Activated CD8-positive, alpha-beta memory T cell treated with anti-CD3 and anti-CD28 coated beads for 48 hours (primary cell): ENCODE data around the gene NTN1.
"Not testable (repeated sequence)": the region's sequence is repeated elsewhere in the genome, so short reads cannot be mapped to it uniquely, and the experiment has no call there.

Experiments
- DNase-seq, 3 experiments: peaks; one replicate each; pipeline ENCODE4 v3.0.0-alpha.2; 2020; ENCODE audit warnings: low read depth in 2 of 3, low spot score in 2 of 3

The NTN1 gene

DNA sequence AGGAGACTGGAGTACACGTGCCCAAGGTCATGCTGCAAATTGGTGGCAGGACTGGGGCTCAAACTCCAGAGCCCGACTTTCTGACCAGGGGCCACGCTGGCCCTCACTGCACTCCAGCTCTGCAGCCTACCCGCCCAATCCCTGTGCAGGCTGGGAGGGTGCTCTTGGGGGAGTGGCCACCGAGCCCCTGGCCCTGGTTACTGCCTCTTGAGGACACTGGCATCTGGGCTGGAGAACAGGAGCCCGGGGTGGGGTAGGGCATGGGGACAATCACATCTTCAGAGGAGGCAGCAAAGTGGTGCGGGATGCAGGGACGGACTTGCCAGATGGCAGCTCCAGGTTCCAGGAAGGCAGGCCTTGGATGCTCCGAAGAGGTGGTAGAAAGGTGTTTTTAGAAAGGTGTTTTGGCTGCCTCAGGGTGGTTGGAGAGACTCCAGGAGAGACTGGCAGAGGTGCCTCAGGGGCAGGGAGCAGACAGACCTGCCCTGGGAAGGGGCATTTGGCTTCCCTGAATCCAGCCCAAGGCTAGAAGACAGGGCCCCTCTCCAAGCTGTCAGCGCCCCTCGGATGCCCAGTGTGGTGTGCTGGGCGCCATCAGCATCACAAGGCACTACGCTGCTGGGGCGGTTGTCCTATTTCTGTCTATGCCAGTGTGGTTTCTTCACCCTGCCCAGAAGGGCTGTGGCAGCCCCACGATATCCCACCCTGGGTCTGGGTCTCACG, 220.6 kb downstream of the NTN1 start:
- DNase-seq = no peak

- no peak for DNase-seq
Observed at GRCh38 chr17:9242497-9242881, 221.2 kb downstream of the NTN1 start.

GRCh38 chr17:9242983-9243382, 221.7 kb downstream of the NTN1 start:
- DNase-seq = no peak

DNA sequence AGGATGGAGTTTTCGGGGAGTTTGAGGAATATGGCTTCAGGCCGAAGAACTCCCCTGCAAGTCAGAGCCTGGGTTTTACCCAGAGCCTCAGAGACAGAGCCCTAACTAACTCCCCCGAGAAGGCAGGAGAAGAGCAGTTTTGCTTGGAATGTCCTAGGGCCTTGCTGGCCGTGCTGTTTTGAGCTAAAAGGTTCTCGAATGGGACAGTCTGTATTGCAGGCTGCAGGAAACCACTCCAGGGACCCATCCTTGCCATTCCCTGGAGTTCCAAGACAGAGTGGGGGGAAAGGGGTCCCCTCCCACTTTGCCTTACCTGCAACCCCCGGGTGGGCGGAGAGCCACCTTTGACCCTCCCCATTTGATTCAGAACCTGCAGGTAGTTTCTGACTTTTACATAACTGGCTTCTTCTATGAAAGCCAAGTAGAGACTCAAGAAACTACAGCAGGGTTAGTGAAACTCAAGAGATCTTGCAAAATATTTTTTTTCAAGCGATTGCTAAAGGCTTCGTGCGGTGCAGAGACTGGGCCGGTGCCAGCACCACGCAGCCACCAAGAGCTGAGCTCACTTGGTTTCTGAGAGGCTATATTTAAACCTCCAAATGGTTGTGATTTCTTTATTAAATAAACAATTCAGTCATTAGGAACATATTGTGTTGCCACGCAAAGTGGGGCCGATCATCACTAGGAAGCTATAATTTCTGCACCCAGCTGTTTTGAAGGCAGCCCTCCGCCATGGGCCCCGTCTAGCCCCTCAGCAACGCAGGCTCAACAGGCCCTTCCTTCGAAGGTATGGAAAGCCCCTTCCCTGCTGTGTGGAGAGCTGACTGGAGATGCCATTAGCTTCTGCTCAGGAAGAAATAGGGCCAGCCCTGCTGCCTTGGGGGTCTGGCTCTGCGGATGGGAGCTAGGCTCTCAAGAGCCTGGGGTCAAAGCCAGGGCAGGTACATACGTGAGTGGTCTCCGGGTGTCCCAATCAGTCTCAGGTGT, 223.0 kb downstream of the NTN1 start:
- DNase-seq = no peak

- no peak for DNase-seq
Observed at GRCh38 chr17:9247401-9247938, 226.2 kb downstream of the NTN1 start.

DNA sequence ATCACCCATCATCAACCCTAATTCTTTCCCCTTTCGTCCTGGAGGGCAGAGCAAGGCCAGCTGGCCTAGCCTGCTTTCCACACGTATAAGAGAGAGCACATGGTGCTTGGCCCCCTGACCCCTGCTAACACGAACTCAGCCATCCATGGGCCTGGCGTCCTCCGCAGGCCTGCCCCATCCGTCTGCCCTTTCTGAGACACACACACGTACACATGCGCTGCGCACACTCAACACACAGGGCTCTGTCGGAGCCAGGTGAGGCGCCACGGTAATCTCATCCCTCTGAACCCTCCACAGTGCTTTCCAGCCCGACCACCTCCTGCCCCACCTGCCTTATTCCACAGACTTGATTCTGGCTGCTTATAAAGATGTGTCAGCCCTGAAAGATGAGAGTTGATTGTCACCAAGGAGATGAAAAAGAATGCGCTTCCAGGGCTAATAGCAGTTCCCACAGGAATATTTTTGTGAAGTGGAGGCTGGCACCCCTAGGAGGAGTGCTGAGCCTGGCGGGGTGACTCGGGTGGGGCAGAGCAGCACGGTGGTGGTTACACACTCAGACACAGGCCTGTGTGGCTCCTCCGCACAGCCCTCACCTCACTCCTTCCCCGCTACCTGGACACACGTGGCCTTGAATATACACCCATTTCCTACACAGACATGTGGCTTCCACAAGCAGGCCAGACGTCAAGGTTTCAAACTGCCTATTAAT, 228.1 kb downstream of the NTN1 start:
- DNase-seq = no peak

DNA sequence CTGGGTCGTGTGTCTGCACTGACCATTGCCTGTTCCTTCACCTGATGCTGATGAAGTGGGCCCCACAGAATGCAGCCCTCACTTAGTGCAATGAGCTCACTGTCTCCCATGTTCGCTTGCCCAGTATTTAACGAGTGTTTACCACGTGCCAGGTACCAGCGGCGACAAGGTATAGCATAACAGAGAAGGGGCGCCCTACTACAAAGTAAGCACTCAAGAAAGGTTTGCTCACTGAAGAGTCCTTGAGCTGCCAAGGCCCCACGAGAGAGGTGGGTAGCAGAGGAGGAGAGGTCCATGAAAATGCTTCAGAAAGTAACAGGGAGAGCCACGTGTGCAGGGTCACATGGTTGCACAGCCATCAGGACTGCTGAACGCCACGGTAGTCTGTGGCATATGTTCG, 230.0 kb downstream of the NTN1 start:
- no peak for DNase-seq

- DNase-seq = no peak
Observed at GRCh38 chr17:9253308-9253707, 232.0 kb downstream of the NTN1 start.

DNA sequence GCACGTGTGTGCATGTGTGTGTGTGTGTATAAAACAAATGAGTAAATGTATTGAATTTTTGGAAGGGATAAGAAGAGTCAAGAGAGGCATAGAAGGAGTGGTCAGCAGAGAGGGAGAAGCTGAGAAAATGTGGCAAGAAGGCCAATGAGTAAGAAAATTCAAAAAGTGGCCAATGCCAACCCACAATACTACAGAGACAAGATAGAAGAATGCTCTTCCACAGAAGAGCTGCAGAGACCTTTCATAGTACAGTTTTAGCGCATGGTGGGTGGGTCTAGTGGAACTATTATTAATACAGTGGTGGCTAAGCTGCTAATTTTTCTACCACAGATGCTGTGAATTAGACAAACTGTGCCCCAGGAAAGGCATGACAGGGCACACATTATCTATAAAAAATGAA, 233.5 kb downstream of the NTN1 start:
- DNase-seq = no peak

GRCh38 chr17:9255833-9256232, 234.5 kb downstream of the NTN1 start:
- DNase-seq = no peak

DNA sequence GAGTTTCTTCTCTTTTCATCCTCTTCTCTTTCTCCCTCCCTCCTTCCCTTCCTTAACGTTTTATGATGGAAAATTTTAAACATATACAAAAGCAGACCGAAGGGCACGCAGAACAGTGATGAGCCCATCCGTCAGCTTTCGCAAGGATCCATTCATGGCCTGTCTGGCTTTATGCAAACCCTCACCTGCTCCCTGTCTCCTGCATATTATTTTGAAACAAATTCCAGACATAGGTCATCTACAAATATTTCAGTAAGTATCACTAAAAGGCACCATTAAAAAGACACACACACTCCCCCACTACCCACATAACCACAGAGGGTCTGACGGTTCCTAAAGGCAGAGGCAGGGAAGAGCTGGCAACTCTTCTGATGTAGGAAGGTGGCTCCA, 235.0 kb downstream of the NTN1 start:
- DNase-seq = no peak

GRCh38 chr17:9256751-9257629, 235.7 kb downstream of the NTN1 start:
- no peak for DNase-seq

- not testable (repeated sequence) for DNase-seq
Observed at GRCh38 chr17:9257630-9257965, 236.3 kb downstream of the NTN1 start.

GRCh38 chr17:9258115-9259015, 237.1 kb downstream of the NTN1 start:
- no peak for DNase-seq

DNA sequence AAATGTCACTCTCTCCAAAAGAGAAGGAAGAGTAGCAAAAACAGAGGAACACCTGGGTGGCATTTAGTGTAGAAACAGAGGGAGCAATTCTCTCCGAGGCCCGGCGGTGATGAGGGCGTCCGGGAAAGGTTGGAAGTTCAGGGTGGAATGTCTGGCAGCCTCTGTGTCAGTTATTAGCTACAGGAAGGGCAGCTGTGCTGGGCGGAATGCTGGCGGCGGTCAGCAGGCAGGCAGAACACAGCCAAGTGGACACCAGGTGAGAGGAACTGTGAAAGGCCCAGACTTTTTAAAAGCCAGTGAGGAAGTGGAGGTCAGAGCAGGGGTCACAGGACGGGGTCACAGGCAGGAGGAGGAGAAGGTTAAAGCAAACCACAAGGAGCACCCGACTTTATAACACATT, 238.1 kb downstream of the NTN1 start:
- DNase-seq = no peak

GRCh38 chr17:9261081-9262012, 240.0 kb downstream of the NTN1 start:
- no peak for DNase-seq

- DNase-seq = no peak
Observed at GRCh38 chr17:9266031-9266680, 244.8 kb downstream of the NTN1 start.

DNA sequence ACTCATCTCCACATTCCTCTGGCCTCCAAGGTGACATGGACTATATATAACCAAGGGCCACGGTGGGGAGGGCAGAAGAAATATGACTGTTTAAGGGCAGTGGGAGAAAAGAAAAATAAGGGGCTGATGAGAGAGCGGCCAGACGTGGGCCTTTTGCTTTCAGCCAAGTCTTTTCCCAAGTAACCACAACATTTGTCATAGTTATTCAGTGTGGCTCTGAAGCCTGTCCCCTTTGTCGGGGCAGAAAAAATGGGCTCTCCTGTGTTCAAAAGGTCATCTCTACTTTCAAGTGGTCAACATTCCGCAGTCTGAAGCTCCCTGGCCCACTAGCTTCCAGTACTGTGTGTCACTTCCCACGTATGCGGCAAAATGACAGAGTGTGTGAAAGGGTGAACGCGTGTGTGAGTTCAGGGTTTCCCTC, 245.4 kb downstream of the NTN1 start:
- no peak for DNase-seq
